RWPE1 (cell line): ENCODE results near the gene ATG16L2.
A peak's percentile ranks its signal among the peaks of the same experiment; 100 is the strongest.

ENCODE experiments used
- CTCF ChIA-PET: fragments of 350-600 bp; sonication (Branson Sonifier 250); formaldehyde crosslinking; extraction: SDS; loops from one replicate; lab custom pipeline; 2021; lab: Yijun Ruan, JAX
- POLR2A ChIA-PET: fragments of 400-600 bp; formaldehyde crosslinking; extraction: SDS; loops from one replicate; lab custom pipeline; 2020; ENCODE audit warnings: antibody characterized with exemption; ENCODE audit not compliant: low non-redundant PET; lab: Yijun Ruan, JAX
- DNase-seq: peaks from one replicate; pipeline ENCODE4 v3.0.0; 2012; ENCODE audit warnings: low spot score
- H3K27ac ChIP-seq: fragments of 450-650 bp; 2 replicates; pipeline ENCODE4 v1.5.1; 2017
- CTCF ChIP-seq: fragments of 450-650 bp; conservative IDR thresholded peaks from 2 replicates; pipeline ENCODE4 v1.5.1; 2017; ENCODE audit warnings: low read depth, mild to moderate bottlenecking

Gene ATG16L2

GRCh38 chr11:72814286-72815109, at the start of gene ATG16L2:
ATG16L2 (plus strand) TSS chr11:72814411; CDS start chr11:72814446, 35 bp downstream.
- no peak for TF ChIP-seq CTCF
- peak within 1 kb of the TSS; percentile 91 for H3K27ac ChIP-seq
- ChIA-PET POLR2A (no interaction called here), CTCF (interaction anchor here (0.8 to 1.3 kb wide), 2 partner anchors 12 to 89 kb away, joined by 3 to 7 read pairs; no protein-coding TSS in a partner anchor)
- DNase-seq = peak; percentile 90

- no peak for DNase-seq
- no peak for TF ChIP-seq CTCF
These were observed 49.7 kb upstream of the ATG16L2 start for GRCh38 chr11:72764503-72764902.

GRCh38 chr11:72766152-72766902, 47.9 kb upstream of the ATG16L2 start:
- H3K27ac ChIP-seq = no peak overlapping the region
- POLR2A ChIA-PET = no interaction called here
- DNase-seq = no peak
- no peak for TF ChIP-seq CTCF
- CTCF ChIA-PET = no interaction called here

More at GRCh38 chr11:72764503-72764902, 49.7 kb upstream of the ATG16L2 start:
- ChIA-PET POLR2A (no interaction called here), CTCF (no interaction called here)
- no peak overlapping the region for H3K27ac ChIP-seq

- DNase-seq = no peak
- H3K27ac ChIP-seq = no peak overlapping the region
- CTCF ChIA-PET = no interaction called here
- POLR2A ChIA-PET = no interaction called here
- TF ChIP-seq CTCF = no peak
These were observed 46.8 kb upstream of the ATG16L2 start for GRCh38 chr11:72767203-72768062.

GRCh38 chr11:72768581-72768980, 45.6 kb upstream of the ATG16L2 start:
- CTCF ChIA-PET = no interaction called here
- H3K27ac ChIP-seq = no peak overlapping the region
- TF ChIP-seq CTCF = no peak
- no peak for DNase-seq
- POLR2A ChIA-PET = no interaction called here

GRCh38 chr11:72769680-72770079, 44.5 kb upstream of the ATG16L2 start:
- TF ChIP-seq CTCF = no peak
- CTCF ChIA-PET = interaction anchor here (1.1 kb wide), 1 partner anchor 23 kb away, joined by 3 read pairs; no protein-coding TSS in a partner anchor
- POLR2A ChIA-PET = no interaction called here
- no peak overlapping the region for H3K27ac ChIP-seq
- no peak for DNase-seq
